Erythroblast (primary cell): ENCODE results near the gene ESAM.

ENCODE experiments used
- GATA1 ChIP-seq: IDR thresholded peaks from 2 replicates; pipeline ENCODE4 v1.6.1; 2011; ENCODE audit warnings: low read depth, mild to moderate bottlenecking, control low read depth, low read length, moderate library complexity
- POLR2A ChIP-seq: IDR thresholded peaks from 2 replicates; pipeline ENCODE4 v1.6.1; 2011; ENCODE audit warnings: mild to moderate bottlenecking, low read length

- TF ChIP-seq POLR2A (no peak), GATA1 (no peak)
These were observed 14.5 kb downstream of the ESAM start for GRCh38 chr11:124747406-124748099.
